Skeletal muscle satellite cell (primary cell): ENCODE data around the gene TPRN.

Experiments used
- H3K27me3 ChIP-seq: 2 replicates; pipeline ENCODE4 v1.7.0; 2013; ENCODE audit warnings: low read length; ENCODE audit not compliant: control insufficient read depth, insufficient read depth
- H3K36me3 ChIP-seq: 2 replicates; pipeline ENCODE4 v1.7.0; 2013; ENCODE audit warnings: mild to moderate bottlenecking, control low read depth, low read length; ENCODE audit not compliant: insufficient read depth
- H3K4me1 ChIP-seq: 2 replicates; pipeline ENCODE4 v1.7.0; 2013; ENCODE audit warnings: low read length; ENCODE audit not compliant: control insufficient read depth, insufficient read depth
- H3K4me2 ChIP-seq: 2 replicates; pipeline ENCODE4 v1.7.0; 2013; ENCODE audit warnings: mild to moderate bottlenecking, low read length
- H3K4me3 ChIP-seq: 2 replicates; pipeline ENCODE4 v1.7.0; 2013; ENCODE audit warnings: low read length
- H3K9ac ChIP-seq: 2 replicates; pipeline ENCODE4 v1.7.0; 2013; ENCODE audit warnings: mild to moderate bottlenecking, low read depth, low read length, moderate library complexity
- H3K9me3 ChIP-seq: replicated peaks from 2 replicates; pipeline ENCODE4 v1.7.0; 2013; ENCODE audit warnings: mild to moderate bottlenecking, control low read depth, low read length

Gene TPRN

GRCh38 chr9:137212520-137212919, 12.0 kb upstream of the TPRN start:
- Histone ChIP-seq H3K9ac (no peak overlapping the region), H3K36me3 (peaks cover 5% of the 10 kb centered on the region), H3K4me3 (no peak overlapping the region), H3K9me3 (no peaks in the 10 kb centered on the region), H3K4me2 (no peak overlapping the region), H3K4me1 (peaks cover 13% of the 10 kb centered on the region), H3K27me3 (no peaks in the 10 kb centered on the region)

DNA sequence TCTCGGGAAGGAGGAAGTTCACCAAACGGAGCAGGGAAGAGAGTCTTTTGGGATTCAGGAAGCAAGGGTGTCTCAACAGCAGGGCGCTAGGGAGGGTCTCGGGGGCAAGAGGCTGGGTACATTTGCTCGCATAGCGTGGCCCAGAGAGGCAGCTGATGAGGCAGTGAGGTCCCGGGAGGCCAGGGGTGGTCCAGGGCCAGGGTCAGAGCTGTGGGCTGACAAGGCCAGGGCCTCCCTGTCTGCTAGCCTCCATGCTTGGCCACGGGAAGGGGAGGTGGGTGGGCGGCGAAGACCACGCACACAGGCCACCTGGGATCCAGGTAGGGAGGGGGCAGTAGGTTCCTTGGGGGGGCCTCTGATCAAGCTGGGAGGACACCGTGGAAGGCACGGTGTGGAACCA, 11.0 kb upstream of the TPRN start:
- no peak overlapping the region for H3K4me2 ChIP-seq
- H3K9ac ChIP-seq = no peak overlapping the region
- no peaks in the 10 kb centered on the region for H3K27me3 ChIP-seq
- peaks cover 10% of the 10 kb centered on the region for H3K36me3 ChIP-seq
- H3K4me1 ChIP-seq = peaks cover 9% of the 10 kb centered on the region
- H3K9me3 ChIP-seq = no peaks in the 10 kb centered on the region
- no peak overlapping the region for H3K4me3 ChIP-seq

GRCh38 chr9:137206602-137207001, 6.1 kb upstream of the TPRN start:
- H3K4me3 ChIP-seq = peak overlapping the region; percentile 97
- H3K36me3 ChIP-seq = peaks cover 6% of the 10 kb centered on the region
- H3K9me3 ChIP-seq = no peaks in the 10 kb centered on the region
- H3K27me3 ChIP-seq = no peaks in the 10 kb centered on the region
- peak overlapping the region; percentile 96 for H3K9ac ChIP-seq
- peak overlapping the region; percentile 86 for H3K4me2 ChIP-seq
- H3K4me1 ChIP-seq = peaks cover 25% of the 10 kb centered on the region

DNA sequence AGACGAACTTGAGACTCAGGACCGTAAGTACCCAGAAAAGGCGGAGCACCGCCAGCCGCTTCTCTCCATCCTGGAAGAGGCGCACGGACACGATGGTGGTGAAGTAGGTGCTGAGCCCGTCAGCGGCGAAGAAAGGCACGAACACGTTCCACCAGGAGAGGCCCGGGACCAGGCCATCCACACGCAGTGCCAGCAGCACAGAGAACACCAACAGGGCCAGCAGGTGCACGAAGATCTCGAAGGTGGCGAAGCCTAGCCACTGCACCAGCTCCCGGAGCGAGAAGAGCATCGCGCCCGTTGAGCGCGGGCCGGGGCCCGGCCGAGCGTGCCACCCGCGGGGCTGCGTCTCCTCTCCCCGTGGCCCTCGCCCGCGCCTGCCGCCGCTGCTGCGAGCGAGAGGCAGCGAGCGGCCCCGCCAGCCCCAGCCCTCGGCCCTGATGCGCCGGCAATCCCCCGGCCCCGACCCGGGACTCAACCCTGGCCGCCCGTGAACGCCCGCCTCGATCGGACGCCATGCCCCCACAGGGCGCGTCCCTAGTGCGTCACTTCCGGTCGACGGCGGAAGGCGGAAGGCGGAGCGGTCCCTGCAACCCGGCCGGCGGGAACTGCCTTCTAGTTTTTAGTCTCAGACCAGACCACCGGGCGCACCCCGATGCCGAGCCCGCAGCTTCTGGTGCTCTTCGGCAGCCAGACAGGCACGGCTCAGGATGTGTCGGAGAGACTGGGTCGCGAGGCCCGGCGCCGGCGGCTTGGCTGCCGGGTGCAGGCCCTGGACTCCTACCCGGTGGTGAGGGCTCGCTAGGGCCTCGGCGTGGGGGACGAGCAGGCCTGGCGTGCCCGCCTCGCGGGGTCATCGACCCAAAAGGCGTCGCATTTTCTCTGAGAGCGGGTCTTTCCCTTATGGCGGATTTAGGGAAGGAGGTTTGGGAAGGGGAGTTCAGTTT, 4.9 kb upstream of the TPRN start, which contains the start of the genes NDOR1 and TMEM203:
Gene NDOR1 (plus strand): TSS at position 575 of the 944 bp plus-strand sequence. CDS start 78 bp downstream, at position 653.
Gene TMEM203 (minus strand): TSS at position 523 of the 944 bp plus-strand sequence. CDS start 234 bp downstream, at position 289.
- H3K27me3 ChIP-seq = no peaks in the 10 kb centered on the region
- peak within 1 kb of the TSS; percentile 97 for H3K4me3 ChIP-seq
- no peaks in the 10 kb centered on the region for H3K9me3 ChIP-seq
- peak within 1 kb of the TSS; percentile 86 for H3K4me2 ChIP-seq
- peaks cover 6% of the 10 kb centered on the region for H3K36me3 ChIP-seq
- peaks cover 31% of the 10 kb centered on the region for H3K4me1 ChIP-seq
- peak within 1 kb of the TSS; percentile 96 for H3K9ac ChIP-seq

DNA sequence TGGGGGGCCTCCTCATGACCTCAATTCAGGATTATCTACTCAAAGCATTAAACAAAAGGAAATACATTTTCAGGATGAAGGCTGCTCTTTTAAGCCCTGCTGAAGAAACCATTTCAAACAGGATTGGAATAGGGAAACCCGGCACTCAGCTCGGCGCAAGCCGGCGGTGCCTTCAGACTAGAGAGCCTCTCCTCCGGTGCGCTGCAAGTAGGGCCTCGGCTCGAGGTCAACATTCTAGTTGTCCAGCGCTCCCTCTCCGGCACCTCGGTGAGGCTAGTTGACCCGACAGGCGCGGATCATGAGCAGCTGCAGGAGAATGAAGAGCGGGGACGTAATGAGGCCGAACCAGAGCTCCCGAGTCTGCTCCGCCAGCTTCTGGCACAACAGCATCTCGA, 4.2 kb upstream of the TPRN start:
- no peaks in the 10 kb centered on the region for H3K27me3 ChIP-seq
- H3K4me1 ChIP-seq = peaks cover 31% of the 10 kb centered on the region
- H3K4me3 ChIP-seq = peak overlapping the region; percentile 97
- peaks cover 6% of the 10 kb centered on the region for H3K36me3 ChIP-seq
- H3K4me2 ChIP-seq = peak overlapping the region; percentile 86
- peak overlapping the region; percentile 96 for H3K9ac ChIP-seq
- no peaks in the 10 kb centered on the region for H3K9me3 ChIP-seq

DNA sequence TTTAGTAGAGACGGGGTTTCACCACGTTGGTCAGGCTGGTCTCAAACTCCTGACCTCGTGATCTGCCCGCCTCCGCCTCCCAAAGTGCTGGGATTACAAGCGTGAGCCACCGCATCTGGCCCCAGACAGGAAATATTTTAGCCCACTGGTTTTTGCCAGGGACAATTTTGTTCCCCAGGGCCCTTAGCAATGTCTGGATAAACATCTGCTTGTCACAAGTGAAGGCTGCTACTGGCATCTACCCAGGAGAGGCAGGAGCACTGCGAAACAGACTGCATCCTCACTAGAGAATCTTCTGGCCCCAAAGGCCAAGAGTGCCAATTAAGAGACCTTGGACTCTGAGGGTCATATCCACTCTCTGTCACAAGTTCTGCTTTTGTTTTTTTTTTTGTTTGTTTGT, 2.4 kb upstream of the TPRN start:
- Histone ChIP-seq H3K4me2 (no peak overlapping the region), H3K4me3 (no peak overlapping the region), H3K36me3 (peaks cover 6% of the 10 kb centered on the region), H3K9ac (no peak overlapping the region), H3K4me1 (peaks cover 48% of the 10 kb centered on the region), H3K9me3 (no peaks in the 10 kb centered on the region), H3K27me3 (no peaks in the 10 kb centered on the region)

DNA sequence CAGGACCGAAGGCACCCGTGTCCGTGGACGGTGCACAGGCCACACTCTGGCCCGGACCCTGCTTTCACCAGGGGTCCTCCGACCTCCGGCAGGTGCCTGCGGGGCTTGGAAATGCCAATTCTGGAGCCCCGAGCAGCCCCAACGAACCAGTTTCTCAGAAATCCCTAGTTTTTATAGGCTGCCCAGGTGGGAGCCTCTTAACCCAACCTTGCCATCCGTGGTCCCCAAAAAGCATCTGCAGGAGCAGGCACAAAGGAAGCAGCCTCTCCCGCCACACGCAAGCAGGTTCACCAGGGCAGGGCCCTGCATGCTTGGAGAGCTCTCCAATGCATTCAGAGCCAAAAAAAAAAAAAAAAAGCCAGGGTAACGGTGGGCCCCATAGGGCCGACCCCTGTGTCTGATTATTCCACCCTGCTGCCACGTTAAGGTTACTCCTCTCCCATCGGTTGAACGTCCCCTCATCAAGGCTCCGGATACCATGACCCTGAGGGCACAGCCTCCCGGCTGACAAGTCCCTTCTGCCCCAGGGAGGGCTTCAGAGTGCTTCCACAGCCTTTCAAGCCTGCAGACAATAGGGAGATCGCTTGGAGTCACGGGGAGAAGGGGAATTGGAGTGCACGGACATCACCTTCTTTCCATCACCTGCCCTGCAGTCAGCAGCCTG, 796 bp upstream of the TPRN start:
- H3K4me1 ChIP-seq = peaks cover 45% of the 10 kb centered on the region
- H3K9ac ChIP-seq = peak overlapping the region; percentile 78
- H3K27me3 ChIP-seq = no peaks in the 10 kb centered on the region
- peak overlapping the region; percentile 95 for H3K4me2 ChIP-seq
- H3K36me3 ChIP-seq = no peaks in the 10 kb centered on the region
- H3K4me3 ChIP-seq = peak overlapping the region; percentile 93
- no peaks in the 10 kb centered on the region for H3K9me3 ChIP-seq

DNA sequence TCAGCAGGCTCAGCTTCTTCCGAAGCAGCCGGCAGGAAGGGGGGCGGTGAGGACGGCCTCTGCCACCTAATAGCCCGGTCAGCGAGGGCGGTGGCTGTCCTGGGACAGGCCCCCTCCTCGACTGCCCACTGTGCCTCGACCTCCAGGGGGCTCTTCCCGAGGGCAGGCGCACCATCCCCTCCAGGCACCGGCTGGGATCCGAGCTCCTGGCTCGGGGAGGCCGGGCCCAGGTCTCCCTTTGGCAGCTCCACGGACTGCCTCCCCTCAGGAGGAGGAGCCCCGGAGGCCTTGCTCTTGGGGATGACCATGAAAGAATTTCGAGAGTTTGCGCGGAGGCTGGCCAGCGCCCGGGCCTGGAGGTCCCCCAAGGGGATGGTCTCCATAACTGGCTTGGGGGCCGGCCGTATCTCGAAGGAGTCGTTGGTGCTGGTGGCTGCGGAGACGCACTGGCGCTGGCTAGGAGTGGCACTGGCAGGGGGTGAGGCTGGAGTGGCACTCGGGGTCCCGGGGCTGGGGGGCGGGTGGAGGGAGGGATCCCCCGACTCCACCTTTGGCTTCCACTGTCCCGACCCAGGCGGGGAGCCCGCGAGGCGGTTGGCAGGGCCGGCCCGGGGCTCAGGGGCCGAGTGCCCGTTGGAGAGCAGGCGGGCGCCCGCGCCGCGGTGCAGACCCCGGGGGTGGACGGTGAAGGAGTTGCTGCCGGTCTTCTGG, 975 bp downstream of the TPRN start:
- Histone ChIP-seq H3K4me3 (peak overlapping the region; percentile 84), H3K36me3 (no peaks in the 10 kb centered on the region), H3K9me3 (no peaks in the 10 kb centered on the region), H3K9ac (peak overlapping the region; percentile 44), H3K4me2 (peak overlapping the region; percentile 83), H3K4me1 (peaks cover 38% of the 10 kb centered on the region), H3K27me3 (no peaks in the 10 kb centered on the region)

GRCh38 chr9:137198902-137199283, 1.6 kb downstream of the TPRN start:
- Histone ChIP-seq H3K27me3 (no peaks in the 10 kb centered on the region), H3K9ac (peak overlapping the region; percentile 44), H3K4me3 (peak overlapping the region; percentile 84), H3K4me1 (peaks cover 32% of the 10 kb centered on the region), H3K4me2 (peak overlapping the region; percentile 83), H3K9me3 (no peaks in the 10 kb centered on the region), H3K36me3 (no peaks in the 10 kb centered on the region)

- no peaks in the 10 kb centered on the region for H3K36me3 ChIP-seq
- H3K4me3 ChIP-seq = peak overlapping the region; percentile 84
- H3K4me1 ChIP-seq = peaks cover 30% of the 10 kb centered on the region
- no peaks in the 10 kb centered on the region for H3K9me3 ChIP-seq
- no peaks in the 10 kb centered on the region for H3K27me3 ChIP-seq
- H3K9ac ChIP-seq = peak overlapping the region; percentile 11
- peak overlapping the region; percentile 83 for H3K4me2 ChIP-seq
Measured at GRCh38 chr9:137198051-137198901, 2.3 kb downstream of the TPRN start.
